CD4-positive, alpha-beta T cell (primary cell): ENCODE data around the gene PTMS. TPM values are rescaled to one million over a fixed set of nuclear protein-coding genes. Genes with fewer than 3 reads are reported as not detected.

Source experiments
- ATAC-seq: fragments of 200-7000 bp; cut with Tn5 transposase; one replicate; pipeline ENCODE4 v1.10.0; 2022; ENCODE audit warnings: mild to moderate bottlenecking; ENCODE audit not compliant: poor library complexity
- CTCF ChIA-PET: fragments of 350-600 bp; sonication (Branson Sonifier 250); formaldehyde crosslinking; loops from one replicate; lab custom pipeline; 2021; ENCODE audit warnings: antibody characterized with exemption, inconsistent platforms; lab: Charles Lee
- POLR2A ChIA-PET: fragments of 350-600 bp; sonication (Branson Sonifier 250); formaldehyde crosslinking; loops from one replicate; lab custom pipeline; 2021; ENCODE audit warnings: antibody characterized with exemption, inconsistent platforms; lab: Charles Lee
- DNase-seq, 14 experiments: peaks; one replicate each; pipeline ENCODE4 v3.0.0-alpha.2; 2013 to 2020; ENCODE audit warnings: mixed read lengths in 2 of 14
- H3K27ac ChIP-seq, 2 donors: one replicate each; pipeline versions ENCODE4 v1.5.1 to v1.7.0; 2013; ENCODE audit warnings: low read length in 2 of 2, low read depth in 1 of 2, mild to moderate bottlenecking in 1 of 2
- H3K27me3 ChIP-seq, 2 experiments: 1 replicate in 1 of 2; 2 replicates in 1 of 2; pipeline versions ENCODE4 v1.6.1 to v1.7.0; 2013; ENCODE audit warnings: low read length in 2 of 2, control low read depth in 1 of 2, mild to moderate bottlenecking in 1 of 2, moderate library complexity in 1 of 2; ENCODE audit not compliant: insufficient read depth in 2 of 2, control insufficient read depth in 1 of 2
- H3K36me3 ChIP-seq: one replicate; pipeline ENCODE4 v1.6.1; 2013; ENCODE audit warnings: low read length, control low read depth; ENCODE audit not compliant: insufficient read depth
- H3K4me1 ChIP-seq: one replicate; pipeline ENCODE4 v1.6.1; 2013; ENCODE audit warnings: low read length, control low read depth; ENCODE audit not compliant: insufficient read depth
- H3K4me3 ChIP-seq: one replicate; pipeline ENCODE4 v1.5.1; 2013; ENCODE audit warnings: mild to moderate bottlenecking, low read length, moderate library complexity
- H3K9me3 ChIP-seq, 2 experiments: 1 replicate in 1 of 2; 2 replicates in 1 of 2; pipeline versions ENCODE4 v1.6.1 to v1.7.0; 2013; ENCODE audit warnings: low read length in 2 of 2, mild to moderate bottlenecking in 2 of 2, control low read depth in 1 of 2, moderate library complexity in 1 of 2; ENCODE audit not compliant: control insufficient read depth in 1 of 2, insufficient read depth in 1 of 2
- H3K27ac Mint-ChIP-seq: one replicate; pipeline ENCODE4 v1.8.0; 2020; ENCODE audit warnings: mixed read lengths
- H3K27me3 Mint-ChIP-seq: one replicate; pipeline ENCODE4 v1.8.0; 2021; ENCODE audit warnings: mixed read lengths
- H3K36me3 Mint-ChIP-seq: one replicate; pipeline ENCODE4 v1.8.0; 2021; ENCODE audit warnings: low read depth, mixed read lengths
- H3K4me1 Mint-ChIP-seq: one replicate; pipeline ENCODE4 v1.8.0; 2021; ENCODE audit warnings: low read depth, mixed read lengths
- H3K4me3 Mint-ChIP-seq: one replicate; pipeline ENCODE4 v1.8.0; 2020; ENCODE audit warnings: mild to moderate bottlenecking, mixed read lengths
- H3K9me3 Mint-ChIP-seq: one replicate; pipeline ENCODE4 v1.8.0; 2020; ENCODE audit warnings: mixed read lengths
- intact Hi-C, 2 experiments: fragments of 100-400 bp; cut with DNase I in 1 of 2; cut with micrococcal nuclease in 1 of 2; formaldehyde crosslinking; loops; one replicate each; pipeline versions ENCODE4 v1.15.1 to v1.9.0; 2023 to 2025; cut with DNase I, micrococcal nuclease
- total RNA-seq, 174 experiments: library from RNA in 2 of 174; stranded (reverse) in 2 of 174; gene quantifications; one replicate each; pipeline ENCODE4 v1.2.3 and lab custom pipeline; 2021 to 2026
- TF ChIP-seq, protein P1 (sequence below): fragments of 200-600 bp; IDR thresholded peaks from one replicate; pipeline ENCODE4 v1.8.0; 2022; ENCODE audit warnings: antibody characterized with exemption, mild to moderate bottlenecking

The PTMS gene
- total RNA-seq, 2 experiments from 2014 or later: 1.5 to 1.9 TPM

DNA sequence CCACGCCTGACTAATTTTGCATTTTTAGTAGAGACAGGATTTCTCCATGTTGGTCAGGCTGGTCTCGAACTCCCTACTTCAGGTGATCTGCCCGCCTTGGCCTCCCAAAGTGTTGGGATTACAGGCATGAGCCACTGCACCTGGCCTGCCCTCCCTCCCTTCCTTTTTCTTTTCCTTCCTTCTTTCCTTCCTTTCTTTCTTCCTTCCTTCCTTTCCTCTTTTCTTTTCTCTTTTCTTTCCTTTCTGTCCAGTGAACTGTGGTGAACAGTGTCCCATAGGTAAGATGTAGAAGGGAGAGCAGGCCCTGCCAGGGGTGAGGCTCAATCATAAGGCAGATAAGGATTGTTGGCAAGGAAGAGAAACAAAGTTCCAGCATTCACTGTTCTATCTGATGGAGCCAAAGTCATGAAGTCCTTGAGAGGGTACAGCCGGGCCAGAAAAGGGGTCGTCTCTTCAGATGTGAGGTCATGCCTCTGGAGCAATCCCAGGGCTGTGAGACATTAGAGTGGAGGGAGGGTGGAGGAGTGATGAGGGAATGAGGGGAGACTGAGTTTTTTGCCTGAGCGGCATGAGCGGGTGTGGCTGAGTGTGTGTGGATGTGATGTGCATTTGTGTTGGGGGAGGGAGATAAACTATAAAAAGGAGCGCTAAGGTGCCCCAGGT lies 9.0 kb upstream of the PTMS start:
- intact Hi-C loops: no loop called here

DNA sequence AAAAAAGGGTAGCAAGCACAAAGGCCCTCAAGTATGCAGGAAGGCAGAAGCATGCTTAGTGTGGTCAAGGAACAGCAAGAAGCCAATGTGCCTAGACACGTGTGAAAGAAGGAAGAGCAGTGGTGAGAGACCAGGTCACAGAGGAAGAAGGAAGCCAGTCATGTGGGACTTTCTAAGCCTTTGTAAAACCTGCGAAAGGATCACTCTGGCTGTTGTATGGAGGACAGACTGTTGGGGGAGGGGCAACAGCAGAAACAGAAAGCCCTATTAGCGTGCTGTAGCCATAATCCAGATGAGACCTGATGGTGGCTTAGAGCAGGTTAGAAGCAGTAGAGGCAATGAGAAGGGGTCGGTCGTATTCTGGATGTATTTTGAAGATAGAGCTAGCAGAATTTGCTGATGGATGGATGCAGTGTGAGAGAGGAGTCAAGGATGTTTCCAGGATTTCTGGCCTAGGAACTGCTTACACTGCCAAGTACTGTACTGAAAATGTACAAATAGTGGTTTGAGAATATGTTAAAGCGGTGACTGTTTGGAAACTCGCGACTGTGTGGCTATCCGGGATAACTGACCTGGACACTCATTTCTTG lies 7.6 kb upstream of the PTMS start:
- Histone ChIP-seq H3K4me3 (no peak overlapping the region), H3K36me3 (no peaks in the 10 kb centered on the region), H3K27me3 (peaks cover 0 to 3% of the 10 kb centered on the region in 2 experiments), H3K4me1 (peaks cover 4% of the 10 kb centered on the region), H3K9me3 (no peaks in the 10 kb centered on the region), H3K27ac (no peak overlapping the region)
- ChIA-PET CTCF (interaction anchor here (1.0 to 1.8 kb wide), 2 partner anchors 8 to 16 kb away, joined by 3 to 6 read pairs; no protein-coding TSS in a partner anchor), POLR2A (interaction anchor here (0.9 kb wide), 1 partner anchor 21 kb away, joined by 4 read pairs; no protein-coding TSS in a partner anchor)
- H3K9me3 Mint-ChIP-seq: no peaks in the 10 kb centered on the region
- no peak overlapping the region for H3K4me3 Mint-ChIP-seq
- TF ChIP-seq, protein P1, sequence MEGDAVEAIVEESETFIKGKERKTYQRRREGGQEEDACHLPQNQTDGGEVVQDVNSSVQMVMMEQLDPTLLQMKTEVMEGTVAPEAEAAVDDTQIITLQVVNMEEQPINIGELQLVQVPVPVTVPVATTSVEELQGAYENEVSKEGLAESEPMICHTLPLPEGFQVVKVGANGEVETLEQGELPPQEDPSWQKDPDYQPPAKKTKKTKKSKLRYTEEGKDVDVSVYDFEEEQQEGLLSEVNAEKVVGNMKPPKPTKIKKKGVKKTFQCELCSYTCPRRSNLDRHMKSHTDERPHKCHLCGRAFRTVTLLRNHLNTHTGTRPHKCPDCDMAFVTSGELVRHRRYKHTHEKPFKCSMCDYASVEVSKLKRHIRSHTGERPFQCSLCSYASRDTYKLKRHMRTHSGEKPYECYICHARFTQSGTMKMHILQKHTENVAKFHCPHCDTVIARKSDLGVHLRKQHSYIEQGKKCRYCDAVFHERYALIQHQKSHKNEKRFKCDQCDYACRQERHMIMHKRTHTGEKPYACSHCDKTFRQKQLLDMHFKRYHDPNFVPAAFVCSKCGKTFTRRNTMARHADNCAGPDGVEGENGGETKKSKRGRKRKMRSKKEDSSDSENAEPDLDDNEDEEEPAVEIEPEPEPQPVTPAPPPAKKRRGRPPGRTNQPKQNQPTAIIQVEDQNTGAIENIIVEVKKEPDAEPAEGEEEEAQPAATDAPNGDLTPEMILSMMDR: no peak
- peaks cover under 1% of the 10 kb centered on the region for H3K36me3 Mint-ChIP-seq
- intact Hi-C loops: no loop called here
- no peak for ATAC-seq
- H3K27me3 Mint-ChIP-seq: no peaks in the 10 kb centered on the region
- no peak overlapping the region for H3K27ac Mint-ChIP-seq
- no peak for DNase-seq
- peaks cover 2% of the 10 kb centered on the region for H3K4me1 Mint-ChIP-seq

More for the DNA sequence above, 9.0 kb upstream of the PTMS start:
- Histone ChIP-seq H3K4me3 (no peak overlapping the region), H3K4me1 (peaks cover 17% of the 10 kb centered on the region), H3K36me3 (no peaks in the 10 kb centered on the region), H3K27me3 (peaks cover 0 to 3% of the 10 kb centered on the region in 2 experiments), H3K9me3 (no peaks in the 10 kb centered on the region), H3K27ac (no peak overlapping the region)
- no peak overlapping the region for H3K4me3 Mint-ChIP-seq
- peaks cover 6% of the 10 kb centered on the region for H3K36me3 Mint-ChIP-seq
- no peak for ATAC-seq
- TF ChIP-seq, protein P1: no peak
- no peak for DNase-seq
- peaks cover 12% of the 10 kb centered on the region for H3K4me1 Mint-ChIP-seq
- H3K27ac Mint-ChIP-seq: no peak overlapping the region
- POLR2A ChIA-PET: no interaction called here
- CTCF ChIA-PET: interaction anchor here (1.8 kb wide), 1 partner anchor 10 kb away, joined by 6 read pairs; no protein-coding TSS in a partner anchor
- H3K9me3 Mint-ChIP-seq: no peaks in the 10 kb centered on the region
- no peaks in the 10 kb centered on the region for H3K27me3 Mint-ChIP-seq

DNA sequence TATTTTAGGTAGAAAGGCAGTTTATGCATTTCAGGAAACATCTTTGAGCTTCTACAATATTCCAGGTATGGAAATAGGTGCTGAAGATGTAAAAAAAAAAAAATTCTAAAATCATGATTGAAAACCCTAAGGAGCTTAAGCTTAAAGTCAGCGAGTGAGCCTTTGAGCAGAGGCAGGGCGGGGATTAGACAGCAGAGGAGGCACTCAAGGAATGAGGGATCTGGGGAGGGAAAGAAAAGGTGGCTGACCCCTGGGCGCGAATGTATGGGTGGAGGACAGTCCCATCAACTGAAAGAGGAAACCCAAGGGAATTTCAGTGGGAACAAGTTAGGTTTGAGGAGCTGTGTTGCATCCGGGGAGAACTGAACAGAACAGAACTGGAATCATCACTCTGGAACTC lies 6.4 kb upstream of the PTMS start:
- TF ChIP-seq, protein P1: no peak
- Mint-ChIP-seq H3K4me3 (no peak overlapping the region), H3K4me1 (peaks cover 8% of the 10 kb centered on the region), H3K27me3 (peaks cover 9% of the 10 kb centered on the region), H3K36me3 (no peaks in the 10 kb centered on the region), H3K9me3 (no peaks in the 10 kb centered on the region), H3K27ac (no peak overlapping the region)
- intact Hi-C loops: no loop called here
- DNase-seq (no peak), ATAC-seq (no peak)
- ChIA-PET POLR2A (interaction anchor here (0.6 to 0.9 kb wide), 2 partner anchors 20 to 113 kb away, joined by 4 read pairs; no protein-coding TSS in a partner anchor), CTCF (interaction anchor here (0.6 to 1.0 kb wide), 3 partner anchors 15 to 75 kb away, joined by 3 to 5 read pairs (median 3); no protein-coding TSS in a partner anchor)
- H3K27ac ChIP-seq: no peak overlapping the region
- H3K9me3 ChIP-seq: no peaks in the 10 kb centered on the region
- H3K4me1 ChIP-seq: peaks cover 10% of the 10 kb centered on the region
- H3K27me3 ChIP-seq: peaks cover 0 to 4% of the 10 kb centered on the region in 2 experiments
- H3K36me3 ChIP-seq: no peaks in the 10 kb centered on the region
- no peak overlapping the region for H3K4me3 ChIP-seq
